Measurements from ENCODE around the gene MAP7.

GRCh38 chr6:136503303-136504029, 46.8 kb downstream of the MAP7 start:
- TF ChIP-seq CTCF (IDR thresholded peaks at IDR 0.05) = no peak
- no peak for TF ChIP-seq POLR2AphosphoS5 (IDR thresholded peaks at IDR 0.05)
- TF ChIP-seq POLR2A (IDR thresholded peaks at IDR 0.05) = no peak
